HG03342 (cell line): Measurements from ENCODE around the gene CREM.

Experiments used
- ATAC-seq: cut with Tn5 transposase; IDR thresholded peaks from one replicate; pipeline ENCODE4 v1.9.1; 2021; ENCODE audit warnings: mild to moderate bottlenecking, moderate library complexity; ENCODE audit not compliant: unreplicated experiment

CREM gene

DNA sequence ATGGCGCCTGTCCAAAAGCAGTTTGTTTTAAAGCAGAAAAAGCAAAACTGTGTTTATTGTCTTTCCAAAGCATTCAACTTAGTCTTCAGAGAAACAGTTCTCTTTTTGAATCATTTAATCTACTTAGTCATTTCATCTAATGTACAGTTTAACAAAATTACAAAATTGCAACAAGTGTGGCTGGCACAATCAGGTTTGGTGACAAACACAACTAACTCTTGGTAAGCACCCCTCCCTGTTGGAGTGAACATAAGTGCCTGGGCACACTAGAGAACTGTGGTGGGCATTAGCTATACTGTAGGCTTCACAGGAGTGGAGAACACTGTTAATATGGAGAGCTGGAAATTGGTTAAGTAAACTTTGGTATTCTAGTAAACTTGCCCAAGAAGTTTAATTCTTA is 6.9 kb downstream of the CREM start:
- no peak for ATAC-seq

DNA sequence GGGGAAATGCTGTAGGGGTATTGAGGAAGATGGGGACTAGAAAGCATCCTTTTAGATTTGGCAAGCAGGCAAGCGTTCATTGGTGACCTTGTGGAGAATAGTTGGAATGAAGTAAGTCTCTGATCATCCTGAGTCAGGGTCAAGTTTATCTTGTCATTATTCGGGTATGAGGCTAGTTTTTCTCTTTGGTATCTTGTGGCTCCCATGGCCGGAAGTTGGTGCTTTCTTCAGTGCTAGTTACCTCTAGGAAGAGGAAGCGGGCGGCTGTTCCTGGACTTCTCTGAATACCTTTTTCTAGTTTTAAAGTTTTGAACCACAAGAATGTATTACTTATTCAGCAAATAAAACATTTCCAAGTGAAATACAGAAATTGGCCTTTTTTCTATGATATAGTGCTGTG is 9.2 kb downstream of the CREM start:
- no peak for ATAC-seq

DNA sequence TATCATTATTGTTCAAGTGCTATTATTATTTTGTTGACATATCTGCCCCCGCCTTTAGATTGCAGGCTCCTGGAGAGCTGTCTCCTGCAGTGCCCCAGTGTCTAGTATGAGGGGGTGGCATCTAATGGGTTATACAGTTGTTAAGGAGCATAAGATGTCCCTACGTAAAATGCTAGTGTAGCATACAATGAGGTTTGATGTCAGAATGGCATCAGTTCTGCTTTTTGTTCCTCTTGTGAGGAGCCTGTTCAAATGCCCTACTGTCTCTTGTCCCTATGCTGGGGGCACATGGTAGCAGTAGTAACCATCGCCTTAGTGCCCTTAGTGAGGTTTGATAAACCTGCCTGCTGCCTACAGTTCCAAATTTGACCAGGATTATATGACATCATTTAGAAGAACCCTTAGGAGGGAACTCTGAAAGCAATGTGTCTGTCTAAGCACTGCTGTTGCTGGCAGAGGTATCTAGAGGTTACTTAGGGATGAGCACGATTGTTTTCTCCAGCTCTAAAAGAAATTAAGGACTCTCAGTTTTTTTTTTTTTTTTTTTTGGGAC is 9.7 kb downstream of the CREM start:
- peak; percentile 72 for ATAC-seq

DNA sequence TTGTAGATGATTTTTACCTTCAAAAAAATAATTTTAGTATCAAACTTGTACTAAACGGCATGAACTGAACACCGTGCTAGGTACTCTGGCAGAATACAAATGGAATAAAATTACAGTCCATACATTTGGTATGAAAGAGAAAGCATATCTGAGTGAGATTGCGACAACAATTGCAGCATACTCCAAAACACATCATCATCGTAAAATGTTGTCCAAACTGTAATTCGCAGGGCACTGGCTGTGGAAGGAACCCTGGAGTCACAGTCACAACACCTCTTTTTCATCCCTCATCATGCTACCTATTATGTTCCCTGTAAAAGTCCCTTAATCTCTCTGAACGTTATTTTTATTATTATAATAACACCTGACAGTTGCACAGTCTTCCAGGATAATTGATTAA is 13.5 kb downstream of the CREM start:
- no peak for ATAC-seq

DNA sequence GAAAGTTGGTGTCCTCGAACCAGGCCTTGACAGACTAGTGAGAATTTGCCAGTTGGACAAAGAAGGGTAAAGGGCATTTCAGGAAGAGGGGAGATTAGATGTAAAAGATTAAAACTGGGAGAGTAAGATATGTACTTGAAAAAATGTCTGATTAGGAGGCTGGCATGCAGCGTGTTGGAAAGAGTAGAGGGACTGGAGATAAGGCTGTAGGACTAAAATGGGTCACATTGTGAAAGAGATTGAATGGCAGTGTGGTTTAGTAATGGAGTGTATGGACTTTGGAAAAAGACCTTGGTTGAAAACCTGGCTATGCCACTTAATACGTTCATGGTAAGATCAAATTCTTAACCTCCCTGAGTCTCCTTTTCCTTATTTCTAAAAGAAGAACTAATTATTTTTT is 14.1 kb downstream of the CREM start:
- ATAC-seq, result no peak

DNA sequence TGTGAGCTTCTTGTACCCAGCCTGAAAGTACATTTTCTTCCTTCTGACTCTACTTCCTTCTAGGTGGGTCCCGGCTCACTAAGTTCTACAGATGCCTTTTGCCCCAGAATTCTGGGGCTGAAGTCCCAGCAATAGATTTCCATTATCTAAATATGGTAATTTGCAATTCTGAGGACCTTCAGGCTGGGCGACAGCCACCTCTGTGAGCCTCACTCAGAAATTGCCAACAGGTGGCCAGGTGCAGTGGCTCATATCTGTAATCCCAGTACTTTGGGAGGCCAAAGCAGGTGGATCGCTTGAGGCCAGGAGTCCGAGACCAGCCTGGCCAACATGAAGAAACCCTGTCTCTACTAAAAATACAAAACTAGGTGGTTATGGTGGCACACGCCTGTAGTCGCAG is 23.7 kb downstream of the CREM start:
- no peak for ATAC-seq

DNA sequence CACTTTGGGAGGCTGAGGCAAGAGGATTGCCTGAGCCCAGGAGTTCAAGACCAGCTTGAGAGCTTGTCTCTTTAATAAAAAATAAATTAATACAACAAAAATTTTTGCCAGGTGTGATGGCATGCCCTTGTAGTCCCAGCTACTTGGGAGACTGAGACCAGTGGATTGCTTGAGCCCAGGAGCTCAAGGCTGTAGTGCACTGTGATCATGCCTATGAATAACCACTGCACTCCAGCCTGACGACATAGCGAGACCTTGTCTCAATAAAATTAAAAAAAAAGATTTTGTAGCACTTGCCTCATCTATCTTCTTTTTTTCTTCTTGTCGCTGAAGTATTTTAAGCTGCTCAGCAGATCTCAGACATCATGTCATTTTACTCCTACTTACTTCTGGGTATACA is 26.3 kb downstream of the CREM start:
- no peak for ATAC-seq

DNA sequence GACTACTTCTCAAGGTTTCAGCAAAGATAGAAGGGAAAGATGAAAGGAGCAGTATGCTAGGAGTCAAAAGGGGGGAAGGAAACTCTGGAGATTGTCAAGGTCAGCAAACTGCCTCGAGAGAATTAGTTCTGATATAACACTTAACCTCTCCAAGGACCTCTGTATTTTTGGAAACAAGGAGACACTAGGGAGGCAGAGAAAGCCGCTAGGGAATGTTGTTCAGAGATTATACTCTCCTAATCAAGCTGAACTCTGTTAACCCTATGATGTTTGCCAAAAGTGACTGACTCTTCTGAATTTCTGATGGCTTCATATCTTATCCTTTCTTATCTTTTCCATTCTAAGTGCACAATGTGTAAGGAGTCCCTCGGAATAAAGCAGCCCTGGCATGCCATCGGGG is 27.1 kb downstream of the CREM start:
- no peak for ATAC-seq

DNA sequence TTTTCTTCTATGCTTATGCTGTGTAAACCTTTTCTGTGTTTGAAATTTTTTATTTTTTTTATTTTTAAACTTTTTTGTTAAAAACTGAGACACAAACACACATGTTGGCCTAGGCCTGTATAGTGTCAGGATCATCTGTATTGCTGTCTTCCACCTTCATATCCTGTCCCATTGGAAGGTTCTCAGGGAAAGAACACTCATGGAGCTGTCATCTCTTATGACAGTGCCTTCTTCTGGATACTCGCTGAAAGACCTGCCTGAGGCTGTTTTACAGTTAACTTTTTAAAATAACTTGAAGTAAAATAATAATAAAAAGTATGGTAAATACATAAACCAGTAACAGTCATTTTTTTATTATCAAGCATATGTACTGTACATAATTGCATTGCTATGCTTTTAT is 34.1 kb downstream of the CREM start:
- no peak for ATAC-seq

DNA sequence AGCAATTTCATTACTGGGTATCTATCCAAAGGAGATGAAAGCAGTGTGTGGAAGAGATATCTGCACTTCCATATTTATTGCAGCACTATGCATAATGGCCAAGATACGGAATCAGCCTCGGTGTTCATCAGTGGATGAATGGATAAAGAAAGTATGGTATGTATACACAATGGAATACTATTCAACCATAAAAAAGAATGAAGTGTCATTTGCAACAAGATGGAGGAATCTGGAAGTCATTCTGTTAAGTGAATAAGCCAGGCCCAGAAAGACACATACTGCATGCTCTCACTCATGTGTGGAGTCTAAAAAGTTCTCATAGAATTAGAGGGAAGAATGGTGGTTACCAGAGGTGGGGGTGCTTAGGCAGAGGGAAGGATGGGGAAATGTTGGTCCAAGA is 35.3 kb downstream of the CREM start:
- no peak for ATAC-seq

DNA sequence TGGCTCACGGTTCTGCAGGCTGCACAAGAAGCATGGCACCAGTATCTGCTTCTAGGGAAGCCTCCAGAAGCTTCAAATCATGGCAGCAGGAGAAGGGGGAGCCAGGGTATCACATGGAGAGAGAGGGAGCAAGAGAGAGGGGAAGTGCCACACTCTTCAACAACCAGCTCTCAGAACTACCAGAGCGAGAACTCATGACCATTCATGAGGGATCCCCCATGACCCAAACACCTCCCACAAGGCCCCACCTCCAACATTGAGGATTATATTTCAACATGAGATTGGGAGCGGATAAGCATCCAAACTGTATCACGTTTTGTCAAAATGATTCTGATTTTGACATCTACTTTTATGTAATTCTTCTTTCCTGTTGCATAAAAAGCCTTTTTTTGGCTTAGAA is 38.5 kb downstream of the CREM start:
- no peak for ATAC-seq

DNA sequence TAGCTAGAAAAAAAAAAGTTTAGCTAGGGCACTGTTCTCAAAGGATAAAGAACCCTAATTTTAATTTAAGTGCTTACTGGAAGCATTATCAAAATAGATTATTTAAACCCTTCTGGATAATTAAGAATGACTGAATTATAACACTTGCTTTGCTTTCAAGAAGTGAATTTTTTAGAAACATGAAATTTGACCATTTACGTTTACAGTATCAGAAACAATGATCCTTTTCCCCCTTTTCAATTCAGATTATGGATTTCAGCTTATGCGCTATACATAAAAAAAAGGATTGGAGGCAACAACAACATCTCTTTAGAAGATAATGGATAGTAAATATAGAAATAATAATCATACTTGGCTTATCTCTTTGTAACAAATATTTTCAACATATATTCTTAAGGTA is 39.2 kb downstream of the CREM start:
- no peak for ATAC-seq

DNA sequence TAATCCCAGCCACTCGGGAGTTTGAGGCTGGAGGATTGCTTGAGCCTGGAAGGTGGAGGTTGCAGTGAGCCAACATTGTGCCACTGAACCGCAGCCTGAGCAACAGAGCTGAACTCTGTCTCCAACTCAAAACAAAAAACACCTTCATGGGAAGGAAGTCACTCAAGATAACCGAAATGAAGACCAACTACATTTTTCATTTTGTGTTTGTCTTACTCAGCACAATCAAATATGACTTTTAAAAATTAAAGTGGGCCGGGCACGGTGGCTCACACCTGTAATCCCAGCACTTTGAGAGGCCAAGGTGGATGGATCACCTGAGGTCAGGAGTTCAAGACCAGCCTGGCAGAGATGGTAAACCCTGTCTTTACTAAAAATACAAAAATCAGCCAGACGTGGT is 40.0 kb downstream of the CREM start:
- ATAC-seq, result no peak

DNA sequence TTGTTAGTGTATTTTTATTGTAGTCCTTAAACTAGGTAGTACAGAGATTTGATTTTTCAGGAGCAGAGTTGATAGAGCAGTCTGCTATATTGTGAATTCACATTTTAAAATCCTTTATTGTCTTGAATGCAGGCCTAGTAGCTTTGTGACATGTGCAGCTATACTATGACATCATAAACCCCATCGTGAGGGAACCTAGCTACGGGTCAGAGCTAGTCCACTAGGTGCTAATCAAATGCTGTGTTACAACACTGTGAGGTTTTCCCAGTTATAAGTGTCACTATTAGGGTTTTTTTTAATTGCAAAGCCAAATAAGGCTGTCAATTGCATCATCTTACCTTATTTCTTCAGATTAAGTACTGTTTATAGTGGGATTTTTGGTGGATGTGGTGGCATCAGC is 40.7 kb downstream of the CREM start:
- ATAC-seq, result no peak

DNA sequence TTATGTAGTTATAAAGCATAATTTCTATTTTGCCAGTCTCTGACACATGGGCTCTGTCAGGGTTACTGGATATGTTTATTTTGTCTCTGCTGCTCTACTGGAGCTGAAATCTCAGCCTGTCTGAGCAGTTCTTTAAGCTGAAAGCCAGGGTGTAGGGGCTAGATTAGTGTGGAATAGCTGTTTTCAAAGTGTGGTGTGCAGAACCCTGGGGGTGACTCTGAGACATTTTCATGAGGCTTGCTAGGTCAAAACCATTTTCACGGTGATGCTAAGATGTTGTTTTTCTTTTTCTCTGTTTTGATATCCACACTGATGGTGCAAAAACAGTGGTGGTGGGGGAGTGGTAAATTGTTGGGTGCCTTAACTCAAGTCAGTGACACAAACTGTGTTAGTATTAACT is 45.5 kb downstream of the CREM start:
- no peak for ATAC-seq

DNA sequence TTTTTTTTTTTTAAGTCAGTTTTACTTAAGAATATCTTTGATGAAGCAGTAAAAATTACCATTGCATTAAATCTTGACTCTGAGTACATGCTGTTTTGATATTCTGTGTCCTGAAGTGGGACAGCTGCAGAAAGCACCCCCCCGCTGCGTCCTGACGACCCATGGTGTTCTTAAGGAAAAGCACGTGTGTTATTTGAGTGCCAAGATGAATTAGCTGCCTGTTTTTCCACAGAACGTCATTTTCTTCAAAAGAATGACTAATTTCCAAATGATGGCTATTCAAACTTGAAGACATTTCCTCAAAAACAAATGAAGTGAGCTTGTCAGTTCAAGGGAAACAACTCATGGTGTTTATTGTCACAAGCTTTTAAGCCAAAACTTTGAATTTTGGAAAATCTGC is 45.9 kb downstream of the CREM start:
- no peak for ATAC-seq

DNA sequence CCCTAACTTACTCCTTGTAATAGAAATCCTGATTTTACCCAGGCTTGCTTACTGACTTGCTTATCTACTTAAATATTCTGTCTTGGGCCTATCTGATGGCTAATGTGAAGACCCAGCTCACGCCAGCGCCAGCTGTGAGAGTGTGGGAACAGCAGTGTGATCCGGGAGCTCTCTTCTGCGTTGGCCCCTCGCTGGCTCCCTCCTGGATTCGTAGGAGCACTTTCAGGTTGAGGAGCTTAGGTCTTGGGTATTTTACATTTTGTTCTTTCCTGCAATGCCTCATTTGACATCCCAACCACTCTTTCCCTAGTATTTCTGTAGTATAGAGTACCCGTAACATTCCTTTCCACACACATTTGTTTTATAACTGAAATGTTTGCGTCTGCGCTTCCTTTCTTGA is 51.7 kb downstream of the CREM start:
- ATAC-seq, result no peak

DNA sequence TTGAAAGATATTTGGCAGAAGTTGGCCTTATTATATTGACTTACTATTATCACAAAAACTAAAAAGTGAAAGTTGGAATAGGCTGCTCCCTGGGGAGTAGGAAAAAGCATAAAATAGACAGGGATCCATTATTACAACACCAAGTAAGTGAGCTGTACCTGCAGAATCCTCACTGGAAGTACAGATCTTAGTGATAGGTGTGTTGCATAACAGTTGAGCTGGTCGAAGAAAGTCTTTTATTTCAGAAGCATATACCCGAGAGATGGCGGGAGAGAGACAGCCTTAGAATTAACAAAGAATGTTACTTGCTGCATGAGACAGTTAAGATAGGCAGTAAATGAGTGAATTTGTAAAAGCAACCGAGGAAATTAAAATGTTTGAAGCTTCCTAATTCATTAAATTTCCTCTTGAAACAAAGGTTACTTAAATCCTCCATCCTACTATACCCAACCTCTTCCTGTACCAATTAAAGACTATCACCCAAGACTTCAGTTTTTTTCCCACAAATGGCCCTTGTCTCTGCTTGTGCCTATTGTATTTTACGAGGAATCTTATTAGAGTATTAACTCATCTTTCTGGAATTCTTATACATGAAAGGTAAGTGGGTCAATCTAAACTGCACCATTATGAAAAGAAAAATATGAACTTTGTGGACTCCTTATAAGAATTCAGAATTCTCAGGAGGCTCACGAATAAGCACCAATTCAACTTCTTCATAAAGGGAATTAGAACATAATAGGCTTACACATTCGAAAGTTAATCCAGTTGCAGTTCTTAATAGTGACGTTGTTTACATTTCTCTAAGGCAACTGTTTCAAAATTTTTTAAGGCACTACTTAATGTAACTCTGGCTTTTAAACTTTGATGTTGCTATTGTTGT is 56.2 kb downstream of the CREM start:
- ATAC-seq, result no peak

DNA sequence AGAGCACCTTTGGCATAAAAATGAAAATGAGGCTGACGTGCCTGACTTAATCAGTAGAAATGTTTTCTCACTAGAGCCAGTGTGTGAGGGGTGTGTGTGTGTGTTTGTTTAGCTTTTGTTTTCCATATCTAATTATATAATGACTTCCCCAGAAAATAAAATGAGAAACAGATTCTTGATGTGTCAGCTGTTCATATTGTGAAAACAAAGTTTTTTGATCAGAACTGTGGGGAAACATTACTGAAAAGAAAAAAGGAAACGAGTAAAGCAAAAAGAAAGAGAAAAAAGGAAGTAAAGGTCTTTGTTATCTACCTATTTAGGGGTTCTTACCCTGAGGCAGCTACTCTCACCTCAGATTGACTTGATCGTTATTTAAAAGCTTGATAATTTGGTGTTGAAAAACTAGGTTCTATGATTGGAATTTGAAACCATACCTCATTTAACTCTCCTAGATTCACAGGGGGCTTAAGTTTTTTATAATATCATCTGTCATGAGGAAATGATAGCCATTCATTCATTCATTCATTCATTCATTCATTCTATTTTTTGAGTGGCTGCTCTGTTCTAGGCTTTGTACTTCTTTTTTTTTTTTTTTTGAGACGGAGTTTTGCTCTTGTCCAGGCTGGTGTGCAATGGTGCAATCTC is 58.0 kb downstream of the CREM start:
- ATAC-seq, result peak; percentile 45

DNA sequence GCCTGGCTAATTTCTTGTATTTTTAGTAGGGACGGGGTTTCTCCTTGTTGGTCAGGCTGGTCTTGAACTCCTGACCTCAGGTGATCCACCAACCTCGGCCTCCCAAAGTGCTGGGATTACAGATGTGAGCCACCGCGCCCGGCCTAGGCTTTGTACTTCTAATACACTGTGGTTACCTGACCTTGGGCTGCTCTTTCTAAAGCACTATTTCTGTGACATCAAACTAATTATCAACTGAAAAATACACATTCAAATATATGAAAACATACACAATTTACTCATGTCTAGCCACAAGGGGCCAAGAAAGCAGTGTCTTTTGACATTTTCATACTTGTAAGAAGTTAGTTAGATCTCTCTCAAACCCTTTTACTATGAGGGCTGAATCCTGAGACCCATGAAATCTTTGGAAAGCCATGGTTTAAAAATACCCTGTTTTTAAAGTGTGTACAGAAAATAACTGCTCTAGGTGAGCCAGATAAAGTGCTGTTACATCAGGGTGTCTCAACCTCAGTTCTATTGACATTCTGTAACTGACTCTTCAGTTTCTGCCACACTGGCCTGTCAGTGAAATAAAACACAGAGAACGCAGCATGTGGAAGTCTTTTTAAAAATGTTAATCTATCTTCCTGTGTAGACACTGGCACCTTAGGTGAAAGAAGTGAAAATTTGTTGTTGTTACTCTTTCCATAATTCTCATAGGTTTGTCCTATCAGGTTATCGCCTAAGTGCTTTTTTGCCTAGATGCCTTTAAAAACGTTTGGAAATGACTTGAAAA is 58.8 kb downstream of the CREM start:
- peak; percentile 68 for ATAC-seq

DNA sequence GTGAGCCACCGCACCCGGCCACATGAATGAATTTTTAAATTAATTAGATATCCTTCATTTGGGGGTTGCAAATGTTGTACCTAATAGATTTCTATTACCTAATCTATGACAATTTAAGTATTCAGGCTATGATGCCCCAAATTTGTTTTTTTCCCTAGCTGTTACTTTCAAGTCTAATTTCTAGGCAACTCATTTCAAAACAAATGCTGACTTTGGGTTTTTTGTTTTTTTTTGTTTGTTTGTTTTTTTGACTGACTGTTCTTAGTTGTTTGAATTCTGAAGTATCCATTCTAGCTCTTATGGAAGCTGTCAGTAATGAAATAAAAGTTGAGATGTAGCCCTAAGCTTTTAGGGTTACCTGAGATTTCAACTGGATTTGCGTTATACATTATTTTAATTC is 62.3 kb downstream of the CREM start:
- ATAC-seq, result no peak

DNA sequence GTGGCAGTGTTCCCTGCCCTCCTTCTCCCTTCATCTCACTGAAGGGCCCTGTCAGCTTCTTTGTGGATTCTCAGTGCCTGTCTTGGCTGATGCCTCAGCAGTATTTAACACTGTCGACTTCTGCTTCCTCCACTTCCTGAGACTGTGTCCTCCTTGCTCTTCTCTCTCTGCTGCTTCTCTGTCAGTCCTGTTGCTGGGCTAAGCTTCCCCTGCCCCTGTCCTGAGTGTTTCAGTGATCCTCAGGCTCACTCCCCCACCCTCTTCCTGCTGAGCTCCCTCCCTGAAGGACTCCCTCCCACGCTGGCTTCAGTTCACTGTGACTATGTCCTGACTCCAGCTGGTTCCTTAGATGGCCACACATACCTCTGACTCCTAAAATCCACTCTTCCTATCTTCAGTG is 64.9 kb downstream of the CREM start:
- no peak for ATAC-seq
